ENCODE measurements around the gene GSTA2.
"Not testable (repeated sequence)": the region's sequence is repeated elsewhere in the genome, so short reads cannot be mapped to it uniquely, and the experiment has no call there.

Gene GSTA2

GRCh38 chr6:52725535-52726192 lies 37.6 kb downstream of the GSTA2 start:
- DNase-seq (ENCODE audit: low read depth), result peak; percentile 22

DNA sequence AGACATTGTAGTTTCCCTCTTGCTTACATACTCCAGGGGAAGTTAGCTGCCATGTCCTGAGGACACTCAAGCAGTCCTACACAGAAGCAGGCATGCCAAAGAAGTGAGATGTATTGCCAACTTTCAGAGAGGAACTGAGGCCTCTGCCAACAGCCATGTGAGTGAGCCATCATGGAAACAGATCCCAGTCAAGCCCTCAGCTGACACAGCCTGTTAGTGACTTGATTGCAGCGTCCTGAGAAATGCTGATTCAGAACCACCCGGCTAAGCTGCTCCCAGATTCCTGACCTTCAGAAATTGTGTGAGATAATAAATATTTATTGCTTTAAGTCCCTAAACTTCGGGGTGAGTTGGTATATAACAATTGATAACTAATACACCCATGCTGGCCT lies 38.1 kb downstream of the GSTA2 start:
- peak; percentile 60 for DNase-seq (ENCODE audit: low read depth)

DNA sequence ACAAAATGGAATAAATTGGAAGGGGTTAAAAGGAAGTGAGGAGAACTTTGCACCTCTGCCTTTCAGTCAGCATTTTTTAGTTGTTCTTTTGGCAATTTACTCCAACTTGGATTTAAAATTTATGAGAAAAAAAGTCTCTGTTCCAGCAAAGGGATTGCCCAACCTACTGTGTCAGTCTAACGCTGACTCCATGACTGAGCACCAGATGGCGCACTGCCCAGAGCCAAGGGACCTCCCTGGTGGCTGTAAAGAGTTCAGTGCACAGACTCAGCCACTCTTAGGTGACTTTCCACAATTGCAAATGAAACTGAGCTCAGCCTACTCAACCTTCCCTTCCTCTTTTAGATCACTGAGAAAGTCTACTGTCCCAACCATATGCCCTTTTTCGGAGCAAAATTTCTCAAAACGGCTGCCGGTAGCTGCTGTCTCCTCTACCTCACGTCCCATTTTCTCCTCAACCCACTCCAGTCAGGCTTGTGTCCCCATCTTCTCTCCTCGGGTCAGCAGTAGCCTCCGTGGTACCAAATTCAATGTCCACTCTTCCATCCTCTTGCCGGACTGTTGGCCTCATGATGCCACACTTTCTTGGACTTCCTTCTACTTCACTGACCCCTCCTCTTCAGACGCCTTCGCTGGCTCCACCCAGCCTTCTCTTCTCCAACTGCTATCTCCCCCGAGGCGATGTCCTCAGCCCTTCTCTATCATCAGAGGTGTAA lies 38.7 kb downstream of the GSTA2 start:
- peak; percentile 69 for DNase-seq (ENCODE audit: low read depth)

DNA sequence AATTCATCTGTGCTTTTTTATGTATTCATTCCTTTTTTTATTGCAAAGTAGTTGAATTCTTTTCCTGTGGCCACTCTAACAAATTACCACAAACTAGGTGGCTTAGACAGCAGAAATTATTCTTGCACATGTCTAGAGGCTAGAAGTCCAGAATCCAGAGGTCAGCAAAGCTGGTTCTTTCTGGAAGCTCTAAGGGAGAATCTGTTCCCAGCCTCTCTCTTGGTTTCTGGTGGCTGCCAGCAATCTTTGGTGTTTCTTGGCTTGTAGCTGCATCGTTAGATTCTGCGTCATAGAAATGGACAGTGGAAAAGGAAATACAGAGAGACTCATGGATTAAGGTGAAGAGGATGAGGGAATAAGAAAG lies 39.3 kb downstream of the GSTA2 start:
- peak; percentile 81 for DNase-seq (ENCODE audit: low read depth)

GRCh38 chr6:52720321-52720720 lies 43.0 kb downstream of the GSTA2 start:
- no peak for DNase-seq (ENCODE audit: low read depth)

- peak; percentile 15 for DNase-seq (ENCODE audit: low read depth)
Measured at GRCh38 chr6:52718550-52718949, 44.7 kb downstream of the GSTA2 start.

DNA sequence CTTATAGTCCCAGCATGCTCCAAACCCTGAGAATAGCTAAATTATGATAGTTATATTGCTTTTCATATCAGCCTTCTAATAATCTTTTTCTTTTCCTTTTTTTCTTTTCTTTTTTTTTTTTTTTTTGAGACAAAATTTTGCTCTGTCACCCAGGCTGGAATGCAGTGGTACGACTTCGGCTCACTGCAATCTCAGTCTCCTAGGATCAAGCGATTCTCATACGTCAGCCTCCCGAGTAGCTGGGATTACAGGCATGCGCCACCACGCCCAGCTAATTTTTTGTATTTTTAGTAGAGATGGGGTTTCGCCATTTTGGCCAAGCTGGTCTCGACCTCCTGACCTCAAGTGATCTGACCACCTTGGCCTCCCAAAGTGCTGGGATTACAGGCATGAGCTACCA lies 48.5 kb downstream of the GSTA2 start:
- DNase-seq (ENCODE audit: low read depth), result not testable (repeated sequence)

DNA sequence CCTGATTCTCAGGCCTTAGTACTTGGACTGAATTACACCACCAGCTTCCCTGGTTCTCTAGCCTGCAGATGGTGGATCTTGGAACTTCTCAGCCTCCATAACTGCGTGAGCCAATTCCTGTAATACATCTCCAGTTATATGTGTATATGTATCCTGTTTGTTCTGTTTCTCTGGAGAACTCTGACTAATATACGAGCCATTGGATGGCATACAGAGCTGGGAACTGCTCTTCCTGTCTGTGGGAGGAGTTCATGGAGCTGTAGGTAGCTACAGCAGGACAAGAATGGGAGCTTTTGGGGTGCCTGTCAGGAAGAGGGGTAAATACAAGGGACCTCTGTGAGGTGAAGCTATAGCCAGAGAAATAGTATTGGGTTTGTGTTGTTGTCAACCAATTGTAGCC lies 51.1 kb downstream of the GSTA2 start:
- no peak for DNase-seq (ENCODE audit: low read depth)

DNA sequence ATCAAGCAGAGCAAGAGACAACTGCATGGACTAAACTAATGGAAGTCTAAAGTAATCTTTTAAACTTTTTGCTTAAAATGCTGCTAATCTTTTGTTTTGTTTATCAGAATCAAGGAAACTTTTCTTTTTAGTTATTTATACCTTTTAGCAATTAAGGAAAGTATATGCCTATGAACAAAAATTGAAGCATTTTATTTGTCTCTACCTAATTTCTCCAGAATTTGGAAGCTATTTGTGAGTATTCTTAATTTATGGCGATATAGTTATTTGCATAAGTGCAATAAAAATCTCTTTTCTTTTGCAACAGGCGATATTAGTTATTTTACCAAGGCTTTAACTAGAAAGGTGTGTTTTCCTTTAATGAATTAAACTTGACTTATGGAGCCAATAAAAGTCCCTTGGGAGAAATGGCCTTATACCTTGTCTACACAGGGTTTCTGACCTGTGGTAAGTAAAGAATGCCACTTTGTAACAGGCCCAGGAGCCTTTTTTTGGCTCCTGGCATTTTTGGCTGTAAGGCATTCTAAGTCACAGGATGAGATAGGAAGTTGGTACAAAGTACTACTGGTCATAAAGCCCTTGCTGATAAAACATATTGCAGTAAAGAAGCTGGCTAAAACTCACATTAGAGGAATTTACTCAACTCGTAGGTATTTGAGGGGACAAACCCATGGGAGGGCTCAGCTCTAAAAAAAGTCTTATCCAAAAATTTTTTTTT lies 55.2 kb downstream of the GSTA2 start:
- no peak for DNase-seq (ENCODE audit: low read depth)

GRCh38 chr6:52706001-52706400 lies 57.3 kb downstream of the GSTA2 start:
- no peak for DNase-seq (ENCODE audit: low read depth)

DNA sequence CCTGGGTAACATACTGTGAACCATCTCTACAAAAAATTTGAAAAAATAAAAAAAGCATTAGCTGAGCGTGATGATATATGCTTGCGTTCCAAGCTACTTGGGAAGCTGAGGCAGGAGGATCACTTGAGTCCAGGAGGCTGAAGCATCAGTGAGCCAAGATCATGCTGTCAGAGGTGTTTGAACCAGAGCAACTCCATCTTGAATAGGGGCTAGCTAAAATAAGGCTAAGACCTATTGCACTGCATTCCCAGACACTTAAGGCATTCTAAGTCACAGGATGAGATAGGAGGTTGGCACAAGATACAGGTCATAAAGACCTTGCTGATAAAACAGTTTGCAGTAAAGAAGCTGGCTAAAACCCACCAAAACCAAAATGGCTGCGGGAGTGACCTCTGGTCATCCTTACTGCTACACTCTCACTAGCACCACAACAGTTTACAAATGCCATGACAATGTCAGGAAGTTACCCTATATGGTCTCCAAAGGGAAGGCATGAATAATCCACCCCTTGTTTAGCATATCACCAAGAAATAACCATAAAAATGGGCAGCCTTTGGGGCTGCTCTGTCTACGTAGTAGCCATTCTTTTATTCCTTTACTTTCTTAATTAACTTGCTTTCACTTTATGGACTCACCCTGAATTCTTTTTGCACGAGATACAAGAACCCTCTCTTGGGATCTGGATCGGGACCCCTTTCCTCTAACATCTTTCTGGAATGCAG lies 58.3 kb downstream of the GSTA2 start:
- DNase-seq (ENCODE audit: low read depth), result not testable (repeated sequence)

DNA sequence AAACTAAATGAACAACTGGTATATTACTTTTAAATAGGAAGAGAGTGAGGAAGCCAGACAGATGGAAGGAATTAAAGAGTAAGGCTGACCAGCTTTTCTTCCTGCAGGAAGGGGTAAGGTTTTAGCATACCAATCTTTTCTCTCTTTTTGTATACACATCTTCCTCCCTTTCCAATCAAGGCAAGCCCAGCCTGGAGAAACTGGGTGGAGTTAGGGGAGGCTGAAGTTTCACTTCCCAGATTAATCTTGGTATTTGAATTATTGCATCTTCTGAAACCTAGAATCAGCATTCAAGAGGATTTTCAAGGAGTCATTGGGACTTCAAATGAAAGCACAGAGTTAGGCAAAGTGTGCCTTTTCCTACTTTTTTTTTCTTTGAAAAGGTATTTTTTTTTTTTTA lies 59.2 kb downstream of the GSTA2 start:
- DNase-seq (ENCODE audit: low read depth), result no peak
